Ishikawa (cell line): ENCODE data around the gene KCNE3.

Experiments
- CREB1 ChIP-seq: IDR thresholded peaks from 2 replicates; pipeline ENCODE4 v1.6.1; 2012; ENCODE audit warnings: low read depth
- EP300 ChIP-seq: IDR thresholded peaks from 2 replicates; pipeline ENCODE4 v1.6.1; 2012; ENCODE audit warnings: borderline replicate concordance
- MAX ChIP-seq: IDR thresholded peaks from 2 replicates; pipeline ENCODE4 v1.6.1; 2012
- NFIC ChIP-seq: IDR thresholded peaks from 2 replicates; pipeline ENCODE4 v1.6.1; 2012
- TAF1 ChIP-seq: IDR thresholded peaks from 2 replicates; pipeline ENCODE4 v1.6.1; 2012; ENCODE audit warnings: low read depth, mild to moderate bottlenecking

GRCh38 chr11:74429205-74429604 lies 38.1 kb downstream of the KCNE3 start:
- TF ChIP-seq CREB1 (no peak), EP300 (no peak), MAX (no peak), TAF1 (no peak), NFIC (no peak)
